Measurements from ENCODE around the gene ZMYND11. TPM values are rescaled to one million over a fixed set of nuclear protein-coding genes. Genes with fewer than 3 reads are reported as not detected.

ZMYND11 gene
- total RNA-seq, 1 experiment from 2014 or later, result 37.5 TPM

GRCh38 chr10:87177-88080 lies 47.8 kb upstream of the ZMYND11 start:
- DNase-seq (ENCODE audit: low read depth, low spot score) (no peak), ATAC-seq (no peak)
- CTCF ChIA-PET, result no interaction called here
- no peaks in the 10 kb centered on the region for H3K9me3 ChIP-seq (ENCODE audit: control insufficient read depth, insufficient read depth, low read depth, low read length)
- POLR2A ChIA-PET, result no interaction called here
- BruUV-seq (replicated peaks), result no TSS peak
- in situ Hi-C loops (cut with HindIII; ENCODE audit: low pct_unique_long_range_greater_than_20kb, low sequenced_read_pairs) (no loop called here), intact Hi-C loops (cut with micrococcal nuclease; ENCODE audit: unreplicated experiment) (no loop called here)
- H3K4me1 ChIP-seq (ENCODE audit: control insufficient read depth, insufficient read depth, low read length), result no peaks in the 10 kb centered on the region
- no peak for TF ChIP-seq REST (IDR thresholded peaks at IDR 0.05; ENCODE audit: insufficient read depth in 1 of 2, low read depth in 2 of 2, low read length in 1 of 2)
- TF ChIP-seq CTCF (IDR thresholded peaks at IDR 0.05), result no peak
- no peak for TF ChIP-seq SIN3A (IDR thresholded peaks at IDR 0.05; ENCODE audit: borderline replicate concordance, insufficient read depth, low read depth, low read length)
- TF ChIP-seq POLR2AphosphoS5 (IDR thresholded peaks at IDR 0.05; ENCODE audit: low read depth, low read length), result no peak
- no peaks in the 10 kb centered on the region for H3K27me3 ChIP-seq (ENCODE audit: control insufficient read depth, insufficient read depth, low read length)
- no peak overlapping the region for H3K4me3 ChIP-seq (ENCODE audit: low read depth in 2 of 2, low read length in 2 of 2)
- H3K27ac ChIP-seq (ENCODE audit: low read length), result no peak overlapping the region
- no peaks in the 10 kb centered on the region for H3K36me3 ChIP-seq (ENCODE audit: control insufficient read depth, insufficient read depth, low read length)

GRCh38 chr10:88253-88652 lies 47.0 kb upstream of the ZMYND11 start:
- no peaks in the 10 kb centered on the region for H3K36me3 ChIP-seq (ENCODE audit: control insufficient read depth, insufficient read depth, low read length)
- CTCF ChIA-PET, result no interaction called here
- TF ChIP-seq TCF7L2 (IDR thresholded peaks at IDR 0.05; ENCODE audit: low read depth, low read length) (no peak), CTCF (IDR thresholded peaks at IDR 0.05) (no peak), REST (IDR thresholded peaks at IDR 0.05; ENCODE audit: insufficient read depth in 1 of 2, low read depth in 2 of 2, low read length in 1 of 2) (no peak), POLR2AphosphoS5 (IDR thresholded peaks at IDR 0.05; ENCODE audit: low read depth, low read length) (no peak), SIN3A (IDR thresholded peaks at IDR 0.05; ENCODE audit: borderline replicate concordance, insufficient read depth, low read depth, low read length) (no peak)
- no peaks in the 10 kb centered on the region for H3K4me1 ChIP-seq (ENCODE audit: control insufficient read depth, insufficient read depth, low read length)
- H3K27me3 ChIP-seq (ENCODE audit: control insufficient read depth, insufficient read depth, low read length), result no peaks in the 10 kb centered on the region
- ATAC-seq (no peak), DNase-seq (ENCODE audit: low read depth, low spot score) (no peak)
- in situ Hi-C loops (cut with HindIII; ENCODE audit: low pct_unique_long_range_greater_than_20kb, low sequenced_read_pairs), result no loop called here
- BruUV-seq (replicated peaks), result no TSS peak
- no peak overlapping the region for H3K4me3 ChIP-seq (ENCODE audit: low read depth in 2 of 2, low read length in 2 of 2)
- no peak overlapping the region for H3K27ac ChIP-seq (ENCODE audit: low read length)
- intact Hi-C loops (cut with micrococcal nuclease; ENCODE audit: unreplicated experiment), result no loop called here
- no peaks in the 10 kb centered on the region for H3K9me3 ChIP-seq (ENCODE audit: control insufficient read depth, insufficient read depth, low read depth, low read length)
- POLR2A ChIA-PET, result no interaction called here

All from Panc1 (cell line).